Gastroesophageal sphincter (tissue), 3 donors: ENCODE measurements around the gene BEGAIN.

Source experiments
- CTCF ChIP-seq, 4 experiments: fragments of 200-600 bp in 2 of 4; fragments of 450-650 bp in 2 of 4; sonication (generic) in 1 of 4; IDR thresholded peaks; one replicate each; pipeline ENCODE4 v1.5.1; 2017 to 2019; ENCODE audit warnings: antibody characterized with exemption in 4 of 4, mild to moderate bottlenecking in 2 of 4, moderate library complexity in 2 of 4
- EP300 ChIP-seq: sonication (generic); formaldehyde crosslinking; IDR thresholded peaks from one replicate; pipeline ENCODE4 v1.6.1; 2017; ENCODE audit warnings: antibody characterized with exemption, mild to moderate bottlenecking
- POLR2A ChIP-seq, 2 donors: fragments of 450-650 bp; IDR thresholded peaks; one replicate each; pipeline ENCODE4 v1.6.1; 2017; ENCODE audit warnings: antibody characterized with exemption in 2 of 2, mild to moderate bottlenecking in 2 of 2, moderate library complexity in 1 of 2
- POLR2AphosphoS5 ChIP-seq: sonication (generic); formaldehyde crosslinking; IDR thresholded peaks from one replicate; pipeline ENCODE4 v1.6.1; 2017; ENCODE audit warnings: antibody characterized with exemption

- TF ChIP-seq POLR2A (IDR thresholded peaks at IDR 0.05): no peak
- TF ChIP-seq CTCF (IDR thresholded peaks at IDR 0.05): no peak
- no peak for TF ChIP-seq EP300
- TF ChIP-seq POLR2AphosphoS5: no peak
These were observed 5.7 kb downstream of the BEGAIN start for GRCh38 chr14:100581228-100582145.
